ENCODE measurements around the gene COL6A1.

Gene COL6A1, protein sequence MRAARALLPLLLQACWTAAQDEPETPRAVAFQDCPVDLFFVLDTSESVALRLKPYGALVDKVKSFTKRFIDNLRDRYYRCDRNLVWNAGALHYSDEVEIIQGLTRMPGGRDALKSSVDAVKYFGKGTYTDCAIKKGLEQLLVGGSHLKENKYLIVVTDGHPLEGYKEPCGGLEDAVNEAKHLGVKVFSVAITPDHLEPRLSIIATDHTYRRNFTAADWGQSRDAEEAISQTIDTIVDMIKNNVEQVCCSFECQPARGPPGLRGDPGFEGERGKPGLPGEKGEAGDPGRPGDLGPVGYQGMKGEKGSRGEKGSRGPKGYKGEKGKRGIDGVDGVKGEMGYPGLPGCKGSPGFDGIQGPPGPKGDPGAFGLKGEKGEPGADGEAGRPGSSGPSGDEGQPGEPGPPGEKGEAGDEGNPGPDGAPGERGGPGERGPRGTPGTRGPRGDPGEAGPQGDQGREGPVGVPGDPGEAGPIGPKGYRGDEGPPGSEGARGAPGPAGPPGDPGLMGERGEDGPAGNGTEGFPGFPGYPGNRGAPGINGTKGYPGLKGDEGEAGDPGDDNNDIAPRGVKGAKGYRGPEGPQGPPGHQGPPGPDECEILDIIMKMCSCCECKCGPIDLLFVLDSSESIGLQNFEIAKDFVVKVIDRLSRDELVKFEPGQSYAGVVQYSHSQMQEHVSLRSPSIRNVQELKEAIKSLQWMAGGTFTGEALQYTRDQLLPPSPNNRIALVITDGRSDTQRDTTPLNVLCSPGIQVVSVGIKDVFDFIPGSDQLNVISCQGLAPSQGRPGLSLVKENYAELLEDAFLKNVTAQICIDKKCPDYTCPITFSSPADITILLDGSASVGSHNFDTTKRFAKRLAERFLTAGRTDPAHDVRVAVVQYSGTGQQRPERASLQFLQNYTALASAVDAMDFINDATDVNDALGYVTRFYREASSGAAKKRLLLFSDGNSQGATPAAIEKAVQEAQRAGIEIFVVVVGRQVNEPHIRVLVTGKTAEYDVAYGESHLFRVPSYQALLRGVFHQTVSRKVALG

GRCh38 chr21:45981151-45982091, at the start of gene COL6A1:
Gene COL6A1 (plus strand): TSS chr21:45981770. CDS start chr21:45981851, 81 bp downstream.
- DNase-seq = peak; percentile 53

- DNase-seq = no peak
These were observed 48.6 kb upstream of the COL6A1 start for GRCh38 chr21:45932922-45933502.

GRCh38 chr21:45934085-45934484, 47.5 kb upstream of the COL6A1 start:
- DNase-seq = no peak

GRCh38 chr21:45934554-45934953, 47.0 kb upstream of the COL6A1 start:
- no peak for DNase-seq

DNA sequence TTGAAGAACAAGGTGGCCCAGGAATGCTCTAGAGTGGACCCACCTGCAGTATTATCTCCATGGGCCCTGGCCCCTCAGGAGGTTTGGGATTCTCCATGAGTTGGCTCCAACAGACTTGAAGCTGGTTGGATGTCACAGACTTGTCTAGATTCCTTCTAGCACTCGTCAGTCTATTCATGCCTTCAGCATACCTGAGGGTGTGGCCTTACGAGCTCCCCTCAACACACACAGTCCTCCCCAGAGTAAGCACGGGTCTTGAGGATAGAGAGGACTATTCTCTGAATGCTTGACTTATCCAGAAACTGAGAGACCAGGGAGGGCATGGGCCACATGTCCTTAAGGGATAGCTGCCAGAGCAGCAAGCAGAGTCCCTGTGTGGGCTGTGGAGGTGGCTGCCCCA, 45.9 kb upstream of the COL6A1 start:
- no peak for DNase-seq

- no peak for DNase-seq
These were observed 43.7 kb upstream of the COL6A1 start for GRCh38 chr21:45937721-45938452.

DNA sequence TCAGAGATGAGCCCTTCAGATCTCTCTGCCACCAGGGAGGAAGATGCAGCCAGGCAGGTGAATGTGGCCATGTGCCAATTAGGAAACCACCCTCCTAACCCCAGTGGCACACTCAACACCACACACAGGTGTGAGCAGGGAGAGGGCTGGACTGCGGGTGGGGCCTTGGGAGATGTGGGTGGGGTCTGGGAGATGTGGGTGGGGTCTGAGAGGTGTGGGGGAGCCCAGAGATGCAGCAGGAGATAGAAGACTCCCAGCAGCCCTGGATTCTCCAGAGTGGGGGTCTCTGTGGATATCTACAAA, 43.2 kb upstream of the COL6A1 start:
- DNase-seq = no peak

DNA sequence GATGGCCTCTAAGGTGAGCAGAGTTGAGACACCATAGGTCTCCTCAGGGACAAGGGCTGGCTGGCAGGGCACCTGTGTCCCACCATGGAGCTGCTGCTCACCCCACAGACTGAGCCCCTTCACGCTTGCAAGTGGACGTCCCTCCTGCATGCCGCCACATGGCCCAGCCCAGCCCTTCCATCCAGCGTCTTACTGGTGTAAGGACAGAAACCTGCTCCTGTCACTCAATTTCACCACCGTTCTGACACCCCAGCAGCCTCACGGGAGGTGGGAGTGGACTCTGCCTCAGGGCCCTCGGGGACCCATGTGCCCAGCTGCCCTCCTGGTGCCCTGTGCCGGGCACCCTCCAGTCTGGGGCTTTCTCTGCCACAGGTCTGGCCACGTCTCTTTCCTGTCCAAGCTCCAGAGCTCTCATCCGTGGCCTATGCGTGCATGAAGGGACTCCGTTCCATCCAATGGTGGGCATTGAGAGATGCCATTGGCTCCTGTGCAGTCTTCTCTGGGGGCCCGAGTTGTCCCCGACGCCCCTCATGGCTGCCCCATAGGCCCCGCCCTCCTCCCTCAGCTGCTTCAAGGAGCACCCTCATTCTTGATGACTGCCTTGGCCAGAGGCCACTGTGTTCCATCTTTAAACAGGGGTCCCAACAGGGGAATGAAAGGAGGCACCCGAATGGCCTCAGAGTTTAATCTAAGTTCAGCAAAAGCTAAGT, 42.6 kb upstream of the COL6A1 start:
- no peak for DNase-seq

- no peak for DNase-seq
These were observed 42.0 kb upstream of the COL6A1 start for GRCh38 chr21:45939521-45940045.

GRCh38 chr21:45940091-45940490, 41.5 kb upstream of the COL6A1 start:
- DNase-seq = no peak

DNA sequence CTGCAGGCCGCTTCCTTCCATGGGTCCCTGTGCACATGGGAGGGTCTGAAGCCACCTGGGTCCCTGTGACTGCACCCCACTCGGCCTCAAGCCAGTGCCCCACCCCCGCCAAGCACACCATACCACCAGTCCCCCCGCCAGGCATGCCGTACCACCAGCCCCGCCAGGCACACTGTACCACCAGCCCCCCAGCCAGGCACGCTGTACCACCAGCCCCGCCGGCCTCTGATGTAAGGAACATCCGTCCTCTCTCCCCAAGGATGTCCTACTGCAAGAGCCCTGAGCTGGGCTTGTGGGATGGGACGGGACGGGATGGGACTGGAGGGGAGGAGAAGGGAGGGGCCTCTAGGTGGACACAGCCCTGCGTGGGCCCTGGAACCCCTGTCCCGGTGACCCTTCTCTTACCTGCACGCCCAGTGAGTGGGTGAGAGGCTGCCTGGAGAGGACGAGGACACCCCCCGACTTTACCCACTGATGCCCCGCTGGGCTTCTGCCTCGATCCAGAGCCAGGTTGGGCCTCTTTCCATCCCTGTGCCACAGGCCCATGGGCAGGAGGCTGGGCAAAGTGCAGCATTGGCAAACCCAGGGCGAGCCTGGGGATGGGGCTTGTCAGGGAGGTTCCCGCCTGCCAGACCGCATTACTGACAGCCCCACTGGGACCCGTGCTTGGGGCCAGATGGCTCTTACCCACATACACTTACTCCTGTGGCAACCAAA, 40.8 kb upstream of the COL6A1 start:
- no peak for DNase-seq

GRCh38 chr21:45941338-45941710, 40.2 kb upstream of the COL6A1 start:
- DNase-seq = no peak

- no peak for DNase-seq
These were observed 39.6 kb upstream of the COL6A1 start for GRCh38 chr21:45941717-45942546.

DNA sequence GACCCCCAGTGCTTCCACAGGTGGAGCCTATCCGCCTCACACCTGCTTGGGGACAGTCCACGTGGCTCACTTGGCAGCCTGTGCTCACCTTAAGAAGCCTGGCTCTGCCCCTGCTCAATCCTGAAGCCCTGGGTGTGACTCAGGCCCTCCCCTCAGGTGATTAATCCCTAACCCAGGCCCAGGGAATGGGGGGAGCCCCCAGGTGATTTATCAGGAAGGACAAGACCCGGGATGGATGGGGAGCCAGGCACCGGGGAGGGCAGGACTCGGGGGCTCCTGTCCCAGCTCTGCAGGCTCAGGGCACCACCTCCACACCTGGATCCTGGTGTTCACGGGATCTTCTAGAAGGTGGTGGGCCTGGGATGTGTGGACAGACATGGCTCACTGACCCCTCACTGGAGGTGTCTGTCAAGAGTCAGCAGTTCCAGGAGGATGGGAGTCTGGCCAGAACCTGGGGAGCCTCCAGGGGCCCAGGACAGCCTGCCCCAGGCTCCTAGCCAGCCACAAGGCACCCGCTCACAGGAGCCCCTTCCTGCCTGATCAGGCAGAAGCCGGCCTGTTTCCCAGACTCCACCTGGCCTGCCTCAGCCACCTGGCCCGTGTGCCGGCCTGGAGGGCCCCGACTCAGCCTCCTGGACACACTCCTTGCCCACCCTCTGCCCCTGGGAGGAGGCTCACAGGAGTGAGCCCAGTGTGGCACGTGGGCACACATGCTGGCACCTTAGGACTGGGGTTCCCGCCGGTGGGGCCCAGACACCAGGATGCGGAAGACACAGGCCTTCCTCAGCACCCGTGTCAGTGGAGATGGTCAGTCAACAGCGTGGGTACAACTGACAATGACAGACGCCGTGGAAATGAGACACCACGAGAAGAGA, 38.6 kb upstream of the COL6A1 start:
- DNase-seq = no peak

DNA sequence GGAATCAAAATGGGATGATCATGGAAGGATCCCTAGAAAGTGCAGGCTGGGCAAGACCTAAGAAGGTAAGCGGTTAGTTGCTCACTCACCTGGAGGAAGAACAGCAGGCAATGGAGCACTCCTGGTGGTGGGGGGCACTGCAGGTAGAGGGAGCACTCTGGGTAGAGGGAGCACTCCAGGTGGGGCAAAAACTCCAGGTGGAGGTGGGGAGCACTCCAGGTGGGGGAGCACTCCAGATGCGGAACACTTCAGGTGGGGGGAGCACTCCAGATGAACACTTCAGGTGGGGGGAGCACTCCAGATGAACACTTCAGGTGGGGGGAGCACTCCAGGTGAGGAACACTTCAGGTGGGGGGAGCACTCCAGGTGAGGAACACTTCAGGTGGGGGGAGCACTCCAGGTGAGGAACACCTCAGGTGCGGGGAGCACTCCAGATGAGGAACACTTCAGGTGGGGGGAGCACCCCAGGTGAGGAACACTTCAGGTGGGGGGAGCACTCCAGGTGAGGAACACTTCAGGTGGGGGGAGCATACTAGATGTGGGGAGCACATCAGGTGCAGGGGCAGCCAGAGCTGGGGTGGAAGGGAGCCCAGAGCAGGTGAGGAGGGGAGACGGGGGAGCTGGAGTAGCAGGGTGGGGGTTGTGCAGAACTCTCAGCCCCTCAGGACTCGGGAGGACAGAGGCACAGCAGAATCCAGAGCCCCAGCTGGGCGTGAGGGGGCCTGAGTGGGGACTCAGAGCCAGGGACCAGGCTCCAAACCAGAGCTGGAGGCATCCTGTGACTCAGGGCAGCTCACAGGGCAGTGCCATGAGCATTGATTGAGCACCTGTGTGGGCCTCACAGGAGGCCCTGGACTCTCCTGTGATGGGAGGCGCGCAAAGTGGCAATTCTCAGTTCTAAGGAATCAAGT, 37.7 kb upstream of the COL6A1 start:
- DNase-seq = no peak

GRCh38 chr21:45944601-45945000, 37.0 kb upstream of the COL6A1 start:
- DNase-seq = no peak

Measured in activated naive CD4-positive, alpha-beta T cell treated with anti-CD3 and anti-CD28 coated beads, Interleukin-2, amount 50 U/mL, for 16 hours (primary cell).